Measurements from ENCODE around the gene SLC4A5. TPM values are rescaled to one million over a fixed set of nuclear protein-coding genes. Genes with fewer than 3 reads are reported as not detected.

SLC4A5 gene
- total RNA-seq, 4 donors from 2014 or later, result 0.24 to 3.8 (median 0.59) TPM

DNA sequence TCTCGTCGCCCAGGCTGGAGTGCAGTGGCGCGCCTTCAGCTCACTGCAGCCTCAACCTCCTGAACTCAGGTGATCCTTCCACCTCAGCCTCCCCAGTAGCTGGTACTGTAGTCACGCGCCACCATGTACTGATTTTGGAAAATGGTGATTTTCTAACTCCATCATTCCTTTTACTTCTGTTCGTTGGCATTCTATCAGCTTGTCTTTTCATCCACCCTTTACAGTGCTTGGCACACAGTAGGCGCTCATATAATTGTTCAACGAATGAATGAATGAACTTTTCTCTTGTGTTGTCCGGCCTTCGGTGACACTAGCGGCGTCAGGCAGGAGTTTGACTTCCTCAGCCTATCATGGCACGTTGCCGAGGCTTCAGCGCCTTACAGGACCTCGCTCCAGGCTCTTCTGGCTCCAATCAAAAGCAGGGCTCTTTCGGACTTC is 145.2 kb downstream of the SLC4A5 start:
- in situ Hi-C loops (cut with MboI; ENCODE audit: low sequenced_read_pairs in 4 of 4), result no loop called here
- intact Hi-C loops (cut with DNase I; ENCODE audit: low total_unique reads), result loop anchor here (2.0 to 10.0 kb wide), 2 partner anchors 19 to 257 kb away; partner anchors contain the start of genes INO80B, MOB1A and WBP1
- no peaks in the 10 kb centered on the region for H3K36me3 ChIP-seq

DNA sequence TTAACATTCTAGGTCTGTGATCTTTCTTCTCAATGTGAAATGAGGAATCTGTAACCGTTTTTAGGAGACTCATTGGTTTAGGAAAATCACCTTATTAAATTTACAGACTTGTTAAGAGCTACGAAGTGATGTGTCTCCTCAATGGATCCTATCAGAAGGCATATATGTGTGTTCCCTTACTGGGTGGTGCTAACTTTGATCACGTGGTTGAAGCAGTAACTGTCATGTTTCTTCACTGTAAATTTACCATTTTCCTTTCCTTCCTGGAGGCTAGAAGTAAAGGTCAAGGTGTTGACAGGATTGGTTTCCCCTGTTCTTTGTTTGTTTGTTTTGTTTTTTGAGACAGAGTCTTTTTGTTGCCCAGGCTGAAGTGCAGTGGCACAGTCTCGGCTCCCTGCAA is 146.2 kb downstream of the SLC4A5 start:
- in situ Hi-C loops (cut with MboI; ENCODE audit: low sequenced_read_pairs in 4 of 4) (no loop called here), intact Hi-C loops (cut with DNase I; ENCODE audit: low total_unique reads) (loop anchor here (10.0 kb wide), 1 partner anchor 258 kb away; the partner anchor contains the start of genes INO80B and WBP1)
- H3K4me1 ChIP-seq, result peaks cover 25 to 26% of the 10 kb centered on the region in 2 donors
- TF ChIP-seq, protein P1, sequence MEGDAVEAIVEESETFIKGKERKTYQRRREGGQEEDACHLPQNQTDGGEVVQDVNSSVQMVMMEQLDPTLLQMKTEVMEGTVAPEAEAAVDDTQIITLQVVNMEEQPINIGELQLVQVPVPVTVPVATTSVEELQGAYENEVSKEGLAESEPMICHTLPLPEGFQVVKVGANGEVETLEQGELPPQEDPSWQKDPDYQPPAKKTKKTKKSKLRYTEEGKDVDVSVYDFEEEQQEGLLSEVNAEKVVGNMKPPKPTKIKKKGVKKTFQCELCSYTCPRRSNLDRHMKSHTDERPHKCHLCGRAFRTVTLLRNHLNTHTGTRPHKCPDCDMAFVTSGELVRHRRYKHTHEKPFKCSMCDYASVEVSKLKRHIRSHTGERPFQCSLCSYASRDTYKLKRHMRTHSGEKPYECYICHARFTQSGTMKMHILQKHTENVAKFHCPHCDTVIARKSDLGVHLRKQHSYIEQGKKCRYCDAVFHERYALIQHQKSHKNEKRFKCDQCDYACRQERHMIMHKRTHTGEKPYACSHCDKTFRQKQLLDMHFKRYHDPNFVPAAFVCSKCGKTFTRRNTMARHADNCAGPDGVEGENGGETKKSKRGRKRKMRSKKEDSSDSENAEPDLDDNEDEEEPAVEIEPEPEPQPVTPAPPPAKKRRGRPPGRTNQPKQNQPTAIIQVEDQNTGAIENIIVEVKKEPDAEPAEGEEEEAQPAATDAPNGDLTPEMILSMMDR (IDR thresholded peaks at IDR 0.05 in 4 of 5, conservative IDR thresholded peaks at IDR 0.05 in 1 of 5), result no peak
- TF ChIP-seq POLR2A (IDR thresholded peaks at IDR 0.05), result no peak
- H3K9me3 ChIP-seq, result no peaks in the 10 kb centered on the region
- DNase-seq (no peak), ATAC-seq (no peak)
- H3K4me3 ChIP-seq, result no peak overlapping the region
- H3K36me3 ChIP-seq, result no peaks in the 10 kb centered on the region
- H3K27ac ChIP-seq, result no peak overlapping the region
- H3K27me3 ChIP-seq, result no peaks in the 10 kb centered on the region

More for the DNA sequence above, 145.2 kb downstream of the SLC4A5 start:
- Histone ChIP-seq H3K27ac (peak overlapping the region; percentile 77 to 93 (median 88)), H3K9me3 (no peaks in the 10 kb centered on the region), H3K4me3 (peak overlapping the region; percentile 61 to 80 (median 78)), H3K27me3 (no peaks in the 10 kb centered on the region), H3K4me1 (peaks cover 33 to 35% of the 10 kb centered on the region in 2 donors)
- TF ChIP-seq POLR2A (IDR thresholded peaks at IDR 0.05), result no peak
- TF ChIP-seq, protein P1 (IDR thresholded peaks at IDR 0.05 in 4 of 5, conservative IDR thresholded peaks at IDR 0.05 in 1 of 5), result no peak
- no peak for ATAC-seq
- DNase-seq, result no peak

DNA sequence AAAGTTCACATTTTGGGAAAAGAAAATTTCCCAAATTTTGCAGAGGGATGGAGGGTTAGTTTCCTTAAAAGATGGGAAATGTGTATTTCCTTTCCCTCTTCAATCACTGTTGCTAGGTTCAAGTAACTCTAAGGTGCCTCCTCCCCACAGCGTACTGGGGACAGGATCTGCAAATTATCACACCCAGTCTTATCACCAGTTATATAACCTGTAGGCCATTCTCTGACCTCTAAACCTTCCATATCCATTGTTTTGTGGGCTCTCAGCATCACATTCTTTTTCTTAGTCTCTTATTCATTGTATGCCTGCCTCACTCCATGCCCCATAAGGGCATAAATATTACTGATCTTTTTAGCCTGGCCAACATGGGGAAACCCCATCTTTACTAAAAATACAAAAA is 148.4 kb downstream of the SLC4A5 start:
- intact Hi-C loops (cut with DNase I; ENCODE audit: low total_unique reads), result loop anchor here (10.0 kb wide), 1 partner anchor 260 kb away; the partner anchor contains the start of genes INO80B and WBP1
- Histone ChIP-seq H3K27ac (no peak overlapping the region), H3K27me3 (no peaks in the 10 kb centered on the region), H3K4me1 (peaks cover 4 to 6% of the 10 kb centered on the region in 2 donors), H3K9me3 (no peaks in the 10 kb centered on the region), H3K4me3 (no peak overlapping the region), H3K36me3 (no peaks in the 10 kb centered on the region)
- ATAC-seq (no peak), DNase-seq (no peak)
- in situ Hi-C loops (cut with MboI; ENCODE audit: low sequenced_read_pairs in 4 of 4), result no loop called here
- no peak for TF ChIP-seq POLR2A (IDR thresholded peaks at IDR 0.05)
- TF ChIP-seq, protein P1 (IDR thresholded peaks at IDR 0.05 in 4 of 5, conservative IDR thresholded peaks at IDR 0.05 in 1 of 5), result no peak

DNA sequence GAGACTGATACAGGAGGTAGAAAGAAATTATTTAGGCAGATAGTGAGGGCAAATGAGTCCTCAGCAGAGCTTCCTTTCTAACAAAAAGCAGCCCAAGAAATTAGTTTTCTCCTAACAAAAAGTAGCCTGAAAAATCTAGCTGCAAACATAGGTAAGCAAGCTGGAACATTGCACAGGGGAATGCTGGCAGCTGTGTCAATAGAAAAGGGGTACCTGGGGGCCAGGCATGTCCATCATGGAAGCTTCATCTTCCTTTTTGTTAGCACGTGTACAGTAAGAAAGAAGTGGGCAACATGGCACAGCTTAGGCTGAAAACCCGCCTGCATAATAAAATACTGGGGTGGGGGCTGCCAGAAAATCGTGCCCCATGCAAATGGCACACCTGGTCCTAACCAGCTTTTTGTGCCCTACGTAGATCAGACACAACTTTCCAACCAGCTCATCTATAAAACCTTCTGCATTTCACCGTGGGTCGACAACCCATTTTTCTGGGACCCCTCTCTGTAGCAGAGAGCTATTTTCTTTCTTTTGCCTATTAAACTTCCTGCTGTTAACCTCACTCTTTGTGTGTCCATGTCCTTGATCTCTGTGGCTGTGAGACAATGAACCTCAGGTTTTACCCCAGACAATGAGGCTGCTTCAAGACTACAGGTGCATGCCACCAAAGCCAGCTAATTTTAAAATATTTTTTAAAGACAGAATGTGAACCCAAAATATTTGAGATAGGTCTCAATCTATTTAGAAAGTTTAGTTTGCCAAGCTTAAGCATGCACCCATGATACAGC is 151.4 kb downstream of the SLC4A5 start:
- no peaks in the 10 kb centered on the region for H3K9me3 ChIP-seq
- in situ Hi-C loops (cut with MboI; ENCODE audit: low sequenced_read_pairs in 4 of 4) (no loop called here), intact Hi-C loops (cut with DNase I; ENCODE audit: low total_unique reads) (loop anchor here (10.0 kb wide), 1 partner anchor 263 kb away; the partner anchor contains the start of genes INO80B and WBP1)
- no peak for TF ChIP-seq POLR2A (IDR thresholded peaks at IDR 0.05)
- TF ChIP-seq, protein P1 (IDR thresholded peaks at IDR 0.05 in 4 of 5, conservative IDR thresholded peaks at IDR 0.05 in 1 of 5), result no peak
- H3K27me3 ChIP-seq, result no peaks in the 10 kb centered on the region
- ATAC-seq (no peak), DNase-seq (no peak)
- no peaks in the 10 kb centered on the region for H3K36me3 ChIP-seq
- no peak overlapping the region for H3K27ac ChIP-seq
- no peak overlapping the region for H3K4me3 ChIP-seq
- H3K4me1 ChIP-seq, result peaks cover 3 to 9% of the 10 kb centered on the region in 2 donors

Measured in gastrocnemius medialis (tissue), 4 donors.